Amniotic epithelial cell (primary cell): ENCODE results near the gene HOOK2.
A peak's percentile ranks its signal among the peaks of the same experiment; 100 is the strongest.

Source experiments
- DNase-seq: peaks from one replicate; pipeline ENCODE4 v3.0.0-alpha.2; 2010; ENCODE audit warnings: low read depth

The HOOK2 gene

GRCh38 chr19:12782424-12783290 lies 7.3 kb upstream of the HOOK2 start:
- DNase-seq, result peak; percentile 80

GRCh38 chr19:12782174-12782423 lies 6.7 kb upstream of the HOOK2 start:
- DNase-seq, result no peak

- peak; percentile 65 for DNase-seq
Measured at GRCh38 chr19:12779162-12779993, 4.0 kb upstream of the HOOK2 start.

GRCh38 chr19:12778905-12779161 lies 3.5 kb upstream of the HOOK2 start:
- DNase-seq, result no peak

GRCh38 chr19:12778017-12778904 lies 2.9 kb upstream of the HOOK2 start:
- DNase-seq, result peak; percentile 74

GRCh38 chr19:12777217-12778016 lies 2.1 kb upstream of the HOOK2 start:
- no peak for DNase-seq

- no peak for DNase-seq
Measured at GRCh38 chr19:12773571-12773970, 1.8 kb downstream of the HOOK2 start.

- DNase-seq, result no peak
Measured at GRCh38 chr19:12772323-12772722, 3.0 kb downstream of the HOOK2 start.

GRCh38 chr19:12770922-12771321 lies 4.4 kb downstream of the HOOK2 start:
- DNase-seq, result no peak

GRCh38 chr19:12769689-12770088 lies 5.7 kb downstream of the HOOK2 start:
- peak; percentile 63 for DNase-seq

- no peak for DNase-seq
Measured at GRCh38 chr19:12767666-12768065, 7.7 kb downstream of the HOOK2 start.

- DNase-seq, result no peak
Measured at GRCh38 chr19:12767150-12767549, 8.2 kb downstream of the HOOK2 start.

- peak; percentile 70 for DNase-seq
Measured at GRCh38 chr19:12766051-12766521, 9.3 kb downstream of the HOOK2 start.

GRCh38 chr19:12764698-12765097 lies 10.7 kb downstream of the HOOK2 start:
- DNase-seq, result no peak

- no peak for DNase-seq
Measured at GRCh38 chr19:12763100-12763499, 12.3 kb downstream of the HOOK2 start.

GRCh38 chr19:12759686-12760085 lies 15.7 kb downstream of the HOOK2 start:
- no peak for DNase-seq

- DNase-seq, result peak; percentile 51
Measured at GRCh38 chr19:12757544-12758274, 17.6 kb downstream of the HOOK2 start.

- no peak for DNase-seq
Measured at GRCh38 chr19:12756150-12756883, 19.0 kb downstream of the HOOK2 start.

GRCh38 chr19:12754465-12755196 lies 20.7 kb downstream of the HOOK2 start:
- DNase-seq, result no peak
